ENCODE data around the gene LMCD1.

The LMCD1 gene

GRCh38 chr3:8509961-8510360 lies 8.3 kb downstream of the LMCD1 start:
- no peak for FAIRE-seq

- FAIRE-seq, result no peak
These were observed 10.6 kb downstream of the LMCD1 start for GRCh38 chr3:8512234-8512633.

- no peak for FAIRE-seq
These were observed 14.5 kb downstream of the LMCD1 start for GRCh38 chr3:8516047-8516661.

DNA sequence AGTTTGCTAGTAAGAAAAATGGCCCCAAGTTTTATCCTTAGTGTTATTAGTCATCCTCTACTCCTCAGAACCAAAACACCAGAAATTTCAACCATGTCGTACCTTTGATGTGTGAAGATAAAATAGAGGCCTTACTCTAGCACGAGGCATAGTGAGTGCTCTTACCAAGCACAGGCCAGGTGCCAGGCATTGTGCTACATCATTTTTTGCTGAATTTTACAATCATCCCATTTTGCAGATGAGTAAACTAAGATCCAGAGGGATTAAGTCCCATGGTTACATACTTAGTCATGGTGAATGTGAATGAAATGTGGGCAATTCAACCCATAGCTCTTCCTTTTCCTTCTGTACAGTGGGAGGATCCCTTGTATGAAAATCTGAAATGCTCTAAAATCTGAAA lies 15.2 kb downstream of the LMCD1 start:
- FAIRE-seq, result no peak

GRCh38 chr3:8517487-8517886 lies 15.9 kb downstream of the LMCD1 start:
- no peak for FAIRE-seq

- no peak for FAIRE-seq
These were observed 16.5 kb downstream of the LMCD1 start for GRCh38 chr3:8518138-8518537.

DNA sequence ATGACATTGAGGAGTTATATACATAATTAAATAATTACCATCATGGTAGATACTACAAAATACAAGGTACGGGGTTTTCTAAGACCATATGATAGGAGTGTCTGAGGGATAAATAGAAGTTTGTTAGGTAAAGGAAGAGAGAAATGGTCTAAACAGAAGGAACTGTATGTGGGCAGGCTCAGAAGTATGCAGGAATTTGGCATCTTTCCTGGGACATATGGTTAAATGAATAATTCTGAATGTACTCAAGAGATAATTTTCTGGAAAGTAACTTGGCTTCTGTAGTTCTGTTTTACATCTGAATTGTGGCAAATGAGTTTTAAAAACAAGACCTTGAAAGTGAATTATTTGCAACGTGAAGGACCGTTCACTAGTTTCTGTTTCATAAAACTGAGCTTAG lies 17.5 kb downstream of the LMCD1 start:
- FAIRE-seq, result no peak

GRCh38 chr3:8519774-8520448 lies 18.3 kb downstream of the LMCD1 start:
- no peak for FAIRE-seq

GRCh38 chr3:8520816-8521403 lies 19.3 kb downstream of the LMCD1 start:
- no peak for FAIRE-seq

DNA sequence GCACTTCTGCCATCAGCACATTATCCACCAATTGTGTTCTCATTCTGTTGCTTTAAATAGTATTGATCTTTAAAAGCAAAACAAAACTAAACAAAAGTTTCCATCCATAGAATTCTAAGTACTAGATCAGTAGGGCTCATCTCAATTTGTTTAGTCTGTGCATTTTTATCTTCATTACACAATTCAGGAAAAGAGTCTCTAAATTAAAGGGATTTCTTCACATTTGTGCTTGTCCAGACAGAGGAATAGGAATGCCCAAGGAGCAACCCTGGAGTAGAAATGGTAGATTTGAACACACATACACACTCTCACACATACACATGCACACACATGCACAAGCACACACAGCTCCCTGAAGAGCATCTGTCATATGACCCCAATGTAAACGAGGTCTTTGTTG lies 21.4 kb downstream of the LMCD1 start:
- no peak for FAIRE-seq

- no peak for FAIRE-seq
These were observed 22.6 kb downstream of the LMCD1 start for GRCh38 chr3:8524249-8524648.

DNA sequence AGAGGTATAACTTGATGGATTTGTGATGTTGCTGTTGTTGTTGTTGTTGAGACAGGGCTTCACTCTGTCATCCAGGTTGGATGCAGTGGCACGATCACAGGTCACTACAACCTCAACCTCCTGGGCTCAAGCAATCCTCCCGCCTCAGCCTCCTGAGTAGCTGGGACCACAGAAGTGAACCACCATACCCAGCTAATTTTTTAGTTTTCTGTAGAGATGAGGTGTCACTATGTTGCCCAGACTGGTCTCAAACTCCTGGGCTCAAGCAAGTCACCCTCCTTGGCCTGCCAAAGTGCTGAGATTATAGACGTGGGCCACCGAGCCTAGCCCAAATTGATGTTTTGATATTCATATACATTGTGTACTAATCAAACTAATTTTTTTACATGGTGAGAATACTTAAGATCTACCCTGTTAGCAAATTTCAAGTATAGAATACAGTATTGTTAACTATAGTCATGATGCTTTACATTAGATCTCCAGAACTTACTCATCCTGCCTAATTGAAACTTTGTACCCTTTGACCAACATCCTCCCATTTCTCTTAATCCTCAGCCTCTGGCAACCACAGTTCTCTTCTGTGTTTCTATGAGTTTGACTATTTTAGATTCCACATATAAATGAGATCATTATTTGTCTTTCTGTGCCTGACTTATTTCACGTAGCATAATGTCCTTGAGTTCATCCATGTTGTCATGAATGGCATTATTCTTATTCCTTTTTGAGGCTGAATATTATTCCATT lies 23.2 kb downstream of the LMCD1 start:
- no peak for FAIRE-seq

- no peak for FAIRE-seq
These were observed 24.3 kb downstream of the LMCD1 start for GRCh38 chr3:8525893-8526292.

- no peak for FAIRE-seq
These were observed 27.6 kb downstream of the LMCD1 start for GRCh38 chr3:8529181-8529637.

DNA sequence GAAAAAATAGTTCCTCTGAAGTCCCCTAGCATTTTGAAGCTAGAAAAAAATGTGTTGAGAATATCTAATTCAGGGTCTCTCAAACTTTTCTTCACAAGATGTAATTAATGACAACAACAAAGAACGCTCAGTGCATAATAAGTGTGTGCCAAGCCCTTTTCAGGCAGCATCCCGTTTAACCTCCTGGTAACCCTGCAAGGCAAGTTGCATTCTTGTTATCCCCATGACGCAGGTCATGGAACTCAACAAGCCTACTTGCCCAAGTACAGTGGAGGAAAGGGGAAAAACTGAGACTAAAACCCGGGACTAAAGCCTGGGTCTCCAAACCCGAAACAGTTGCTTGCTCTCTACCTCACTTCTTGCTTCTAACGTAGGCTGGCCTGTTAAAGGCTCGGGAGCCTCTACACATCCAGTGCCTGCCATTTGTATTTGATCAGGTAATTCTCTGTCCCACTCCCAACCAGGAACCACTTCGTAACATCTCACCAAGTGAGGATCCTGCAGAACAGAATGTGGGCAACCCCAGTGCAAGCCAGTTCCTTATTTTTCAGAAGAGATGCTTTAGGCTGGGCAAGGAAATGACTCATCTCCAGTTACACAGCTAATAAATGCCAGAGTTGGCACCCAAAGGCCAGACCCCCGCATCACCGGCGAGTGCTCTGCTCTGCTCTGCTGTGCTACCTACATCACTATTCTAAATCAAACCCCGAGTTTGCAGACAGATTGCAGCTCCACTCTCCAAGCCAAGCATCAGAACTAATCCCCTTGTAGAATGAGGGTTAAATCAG lies 28.3 kb downstream of the LMCD1 start:
- FAIRE-seq, result no peak

GRCh38 chr3:8530581-8530980 lies 29.0 kb downstream of the LMCD1 start:
- FAIRE-seq, result no peak

DNA sequence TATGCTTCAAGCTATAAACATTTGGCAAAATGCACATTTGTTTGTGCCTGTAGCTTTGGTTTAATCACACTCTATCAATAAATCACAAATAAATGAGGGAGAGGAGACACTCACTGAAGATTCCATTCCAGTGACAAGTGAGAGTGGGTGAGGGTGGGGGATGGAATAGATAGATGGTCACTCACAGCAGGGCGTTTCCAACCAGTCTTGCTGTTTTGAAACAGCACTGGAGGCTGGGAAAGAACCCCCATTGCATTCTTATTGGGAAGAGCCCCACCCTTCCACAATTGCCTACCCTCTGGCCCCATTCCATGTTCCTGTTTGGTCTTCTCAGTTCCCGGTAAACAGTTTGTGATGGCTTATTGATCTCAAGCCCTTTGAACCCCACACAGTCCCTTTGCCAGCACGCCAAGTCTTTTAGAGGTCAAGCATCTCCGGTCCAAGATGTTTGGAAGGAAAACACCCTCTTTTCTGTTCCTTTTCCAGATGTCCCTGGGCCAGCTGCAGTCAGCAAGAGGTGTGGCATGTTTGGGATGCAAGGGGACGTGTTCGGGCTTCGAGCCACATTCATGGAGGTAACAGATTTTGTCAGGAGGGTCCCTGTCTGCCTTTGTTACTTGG lies 30.7 kb downstream of the LMCD1 start:
- no peak for FAIRE-seq

- FAIRE-seq, result no peak
These were observed 34.8 kb downstream of the LMCD1 start for GRCh38 chr3:8536096-8537056.

DNA sequence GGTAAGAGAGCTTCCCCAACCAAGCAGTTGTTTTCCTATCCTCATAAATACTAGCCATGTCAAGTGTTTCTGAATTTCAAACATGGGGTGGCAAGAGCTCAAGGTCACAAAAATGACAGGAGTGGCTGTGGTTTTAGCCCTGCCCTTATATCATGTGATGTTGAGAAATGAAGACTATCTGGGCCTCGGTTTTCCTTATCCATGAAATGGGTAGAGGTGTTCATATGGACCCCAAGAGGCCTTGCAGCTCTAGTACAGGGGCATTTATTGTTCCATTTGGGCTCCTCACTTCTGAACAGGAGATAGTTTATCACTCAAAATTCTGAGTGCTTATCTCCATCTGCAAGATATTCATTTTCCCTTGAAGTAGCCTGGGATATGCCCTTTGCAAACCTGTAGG lies 35.8 kb downstream of the LMCD1 start:
- no peak for FAIRE-seq

GRCh38 chr3:8538223-8538622 lies 36.6 kb downstream of the LMCD1 start:
- FAIRE-seq, result no peak

- no peak for FAIRE-seq
These were observed 37.3 kb downstream of the LMCD1 start for GRCh38 chr3:8538913-8539312.

All from G401.6 (cell line).